HepG2 (cell line): ENCODE measurements around the gene C2orf74. TPM values are rescaled to one million over a fixed set of nuclear protein-coding genes. Genes with fewer than 3 reads are reported as not detected.

ENCODE experiments used
- ARID2 ChIP-seq: sonication (generic); formaldehyde crosslinking; IDR thresholded peaks from 2 replicates; pipeline ENCODE4 v1.8.1; 2022; ENCODE audit warnings: mild to moderate bottlenecking, missing genetic modification reagents, borderline replicate concordance
- ATRX ChIP-seq: sonication (generic); formaldehyde crosslinking; IDR thresholded peaks from 2 replicates; pipeline ENCODE4 v1.4.0; 2020; ENCODE audit warnings: missing genetic modification reagents, borderline replicate concordance
- BRD4 ChIP-seq: sonication (generic); formaldehyde crosslinking; IDR thresholded peaks from 2 replicates; pipeline ENCODE4 v1.4.0; 2020; ENCODE audit warnings: missing genetic modification reagents
- CC2D1A ChIP-seq: sonication (generic); formaldehyde crosslinking; IDR thresholded peaks from 2 replicates; pipeline ENCODE4 v1.8.1; 2023; ENCODE audit warnings: mild to moderate bottlenecking, missing genetic modification reagents
- CREBL2 ChIP-seq: sonication (generic); formaldehyde crosslinking; IDR thresholded peaks from 2 replicates; pipeline ENCODE4 v1.8.1; 2023; ENCODE audit warnings: missing genetic modification reagents, mild to moderate bottlenecking, borderline replicate concordance
- DBP ChIP-seq: sonication (generic); formaldehyde crosslinking; IDR thresholded peaks from 2 replicates; pipeline ENCODE4 v1.4.0; 2020; ENCODE audit warnings: missing genetic modification reagents; ENCODE audit errors: not compliant biosample characterization
- DRAP1 ChIP-seq: IDR thresholded peaks from 2 replicates; pipeline ENCODE4 v1.6.1; 2016; ENCODE audit warnings: missing genetic modification reagents, missing compliant biosample characterization
- EED ChIP-seq: sonication (generic); formaldehyde crosslinking; IDR thresholded peaks from 2 replicates; pipeline ENCODE4 v1.5.0; 2020; ENCODE audit warnings: mild to moderate bottlenecking, missing genetic modification reagents
- IRF9 ChIP-seq: sonication (generic); formaldehyde crosslinking; IDR thresholded peaks from 2 replicates; pipeline ENCODE4 v1.8.0; 2022; ENCODE audit warnings: missing genetic modification reagents, mild to moderate bottlenecking, borderline replicate concordance
- MLLT10 ChIP-seq: sonication (generic); formaldehyde crosslinking; IDR thresholded peaks from 2 replicates; pipeline ENCODE4 v1.4.0; 2020; ENCODE audit warnings: missing genetic modification reagents
- MYNN ChIP-seq: sonication (generic); formaldehyde crosslinking; IDR thresholded peaks from 2 replicates; pipeline ENCODE4 v1.4.0; 2020; ENCODE audit warnings: mild to moderate bottlenecking, low read depth, missing genetic modification reagents
- NCOA2 ChIP-seq: sonication (generic); formaldehyde crosslinking; IDR thresholded peaks from 2 replicates; pipeline ENCODE4 v1.8.0; 2022; ENCODE audit warnings: inconsistent platforms
- PAWR ChIP-seq: sonication (generic); formaldehyde crosslinking; IDR thresholded peaks from 2 replicates; pipeline ENCODE4 v1.4.0; 2020; ENCODE audit warnings: missing genetic modification reagents, mild to moderate bottlenecking, borderline replicate concordance
- POLR2AphosphoS5 ChIP-seq: IDR thresholded peaks from 2 replicates; pipeline ENCODE4 v1.6.1; 2012; ENCODE audit warnings: low read depth, low read length
- SATB2 ChIP-seq: sonication (generic); formaldehyde crosslinking; IDR thresholded peaks from 2 replicates; pipeline ENCODE4 v1.5.0; 2020; ENCODE audit warnings: missing genetic modification reagents
- STAG1 ChIP-seq: sonication (generic); formaldehyde crosslinking; IDR thresholded peaks from 2 replicates; pipeline ENCODE4 v1.4.0; 2020; ENCODE audit warnings: missing genetic modification reagents
- TAF15 ChIP-seq: fragments of 200-400 bp; formaldehyde crosslinking; IDR thresholded peaks from one replicate; pipeline ENCODE4 v1.6.1; 2018; ENCODE audit warnings: mild to moderate bottlenecking, low read depth, low read length; ENCODE audit not compliant: poor library complexity, severe bottlenecking
- TBX2 ChIP-seq: sonication (generic); formaldehyde crosslinking; IDR thresholded peaks from 2 replicates; pipeline ENCODE4 v1.5.0; 2020; ENCODE audit warnings: missing genetic modification reagents, mild to moderate bottlenecking, borderline replicate concordance
- ZFP91 ChIP-seq: sonication (generic); formaldehyde crosslinking; IDR thresholded peaks from 2 replicates; pipeline ENCODE4 v1.9.0; 2022; ENCODE audit warnings: missing genetic modification reagents, mild to moderate bottlenecking, borderline replicate concordance
- ZNF326 ChIP-seq: sonication (generic); formaldehyde crosslinking; IDR thresholded peaks from 2 replicates; pipeline ENCODE4 v1.4.0; 2020; ENCODE audit warnings: missing genetic modification reagents, borderline replicate concordance
- ZNF331 ChIP-seq: sonication (generic); formaldehyde crosslinking; IDR thresholded peaks from 2 replicates; pipeline ENCODE4 v1.4.0; 2020; ENCODE audit warnings: missing genetic modification reagents
- ZNF549 ChIP-seq: sonication (generic); formaldehyde crosslinking; IDR thresholded peaks from 2 replicates; pipeline ENCODE4 v1.5.0; 2020; ENCODE audit warnings: missing genetic modification reagents
- ZNF550 ChIP-seq: sonication (generic); formaldehyde crosslinking; IDR thresholded peaks from 2 replicates; pipeline ENCODE4 v1.4.0; 2020; ENCODE audit warnings: mild to moderate bottlenecking, missing genetic modification reagents, borderline replicate concordance
- ZNF567 ChIP-seq: sonication (generic); formaldehyde crosslinking; IDR thresholded peaks from 2 replicates; pipeline ENCODE4 v1.8.1; 2023; ENCODE audit warnings: mild to moderate bottlenecking, missing genetic modification reagents, borderline replicate concordance
- ZNF775 ChIP-seq: sonication (generic); formaldehyde crosslinking; IDR thresholded peaks from 2 replicates; pipeline ENCODE4 v1.4.0; 2020; ENCODE audit warnings: missing genetic modification reagents, mild to moderate bottlenecking, moderate library complexity, borderline replicate concordance
- ZNF816 ChIP-seq: sonication (generic); formaldehyde crosslinking; IDR thresholded peaks from 2 replicates; pipeline ENCODE4 v1.8.0; 2022; ENCODE audit warnings: missing genetic modification reagents, mild to moderate bottlenecking, borderline replicate concordance
- polyA plus RNA-seq, 8 experiments: library from polyadenylated mRNA; depleted of rRNA in 3 of 8; stranded (reverse) in 7 of 8; unstranded in 1 of 8; fragments of >200 nt; fragmentation: Illumina TruSeq in 4 of 8; extraction: Trizol in 4 of 8; gene quantifications; 2 replicates each; pipeline versions ENCODE4 v1.2.1 to v1.2.3, GENCODE V29; 2011 to 2016; ENCODE audit warnings: low read depth in 4 of 8, missing spikeins in 1 of 8, mixed read lengths in 1 of 8; ENCODE audit not compliant: insufficient read depth in 1 of 8
- total RNA-seq, 5 experiments: library from RNA; depleted of rRNA; stranded (reverse); fragments of >200 nt; fragmentation: Illumina TruSeq; extraction: Trizol; gene quantifications; 2 replicates each; pipeline ENCODE4 v1.2.3, GENCODE V29; 2016; ENCODE audit warnings: low read depth in 1 of 5

The C2orf74 gene
- total and polyA plus RNA-seq, 2 of the 13 experiments (the other 11 are each of a cell fraction or from before 2014, with no cell fraction given): 10.6 to 13.8 TPM

GRCh38 chr2:61177727-61178549 lies 15.9 kb downstream of the C2orf74 start (continued):
- TF ChIP-seq DRAP1 (CRISPR knock-in tag): no peak
- 0 out of 2 replicates have a peak, but pooled peaks have one; percentile 5 for TF ChIP-seq PAWR (CRISPR knock-in tag)
- TF ChIP-seq CREBL2 (CRISPR knock-in tag): 0 out of 2 replicates have a peak, but pooled peaks have one; percentile 53
- no peak for TF ChIP-seq ATRX (CRISPR knock-in tag)
- TF ChIP-seq CC2D1A (CRISPR knock-in tag): peak; percentile 15; the same call in 1 of the 2 replicates
- no peak for TF ChIP-seq ZNF550 (CRISPR knock-in tag)
- 0 out of 2 replicates have a peak, but pooled peaks have one; percentile 6 for TF ChIP-seq ZFP91
- TF ChIP-seq ZNF775 (CRISPR knock-in tag): no peak
- no peak for TF ChIP-seq TAF15
- TF ChIP-seq ARID2 (CRISPR knock-in tag): peak; percentile 72; the same call in 1 of the 2 replicates
- peak; percentile 10; the same call in 1 of the 2 replicates for TF ChIP-seq ZNF331 (CRISPR knock-in tag)
- TF ChIP-seq TBX2 (CRISPR knock-in tag): no peak
- TF ChIP-seq MLLT10: no peak
- TF ChIP-seq EED (CRISPR knock-in tag): peak; percentile 33; the same call in 1 of the 2 replicates
- peak; percentile 12; the same call in 1 of the 2 replicates for TF ChIP-seq POLR2AphosphoS5
- no peak; the same call in none of the 2 replicates for TF ChIP-seq ZNF567
- no peak; the same call in 1 of the 2 replicates for TF ChIP-seq ZNF326 (CRISPR knock-in tag)
- TF ChIP-seq STAG1 (CRISPR knock-in tag): no peak
- no peak for TF ChIP-seq IRF9 (CRISPR knock-in tag)
- no peak for TF ChIP-seq ZNF549 (CRISPR knock-in tag)
- peak; percentile 24 for TF ChIP-seq DBP (CRISPR knock-in tag)
- no peak for TF ChIP-seq BRD4
- 0 out of 2 replicates have a peak, but pooled peaks have one; percentile 16 for TF ChIP-seq SATB2
- TF ChIP-seq MYNN (CRISPR knock-in tag): 0 out of 2 replicates have a peak, but pooled peaks have one; percentile 69
- TF ChIP-seq NCOA2 (CRISPR knock-in tag): no peak; the same call in 1 of the 2 replicates
- no peak for TF ChIP-seq ZNF816
